ENCODE measurements around the gene PSMD1.

- no peak for TF ChIP-seq CTBP1 (IDR thresholded peaks at IDR 0.05; ENCODE audit: borderline replicate concordance)
- TF ChIP-seq FOXA1 (IDR thresholded peaks at IDR 0.05): no peak
- no peak for TF ChIP-seq TARDBP (IDR thresholded peaks at IDR 0.05)
- no peak for TF ChIP-seq HDGF (IDR thresholded peaks at IDR 0.05; ENCODE audit: borderline replicate concordance)
- TF ChIP-seq SP1 (IDR thresholded peaks at IDR 0.05): no peak
- TF ChIP-seq ELF4 (IDR thresholded peaks at IDR 0.05): no peak
- TF ChIP-seq BHLHE40 (IDR thresholded peaks at IDR 0.05; ENCODE audit: borderline replicate concordance): no peak
- TF ChIP-seq FOXM1 (IDR thresholded peaks at IDR 0.05; ENCODE audit: borderline replicate concordance): no peak
Observed at GRCh38 chr2:231084565-231084964, 27.9 kb downstream of the PSMD1 start.

Measured in HEK293T (cell line).